Measurements from ENCODE around the gene IP6K3.
A peak's percentile ranks its signal among the peaks of the same experiment; 100 is the strongest.

Gene IP6K3

GRCh38 chr6:33777398-33778388 is 31.0 kb upstream of the IP6K3 start:
- no peak for DNase-seq

GRCh38 chr6:33776764-33777163 is 30.1 kb upstream of the IP6K3 start:
- no peak for DNase-seq

GRCh38 chr6:33776186-33776585 is 29.5 kb upstream of the IP6K3 start:
- DNase-seq: no peak

GRCh38 chr6:33774774-33775173 is 28.1 kb upstream of the IP6K3 start:
- no peak for DNase-seq

GRCh38 chr6:33772902-33773472 is 26.3 kb upstream of the IP6K3 start:
- no peak for DNase-seq

GRCh38 chr6:33772082-33772830 is 25.6 kb upstream of the IP6K3 start:
- DNase-seq: no peak

- DNase-seq: peak; percentile 86
These were observed 24.7 kb upstream of the IP6K3 start for GRCh38 chr6:33771146-33772081.

GRCh38 chr6:33770833-33771145 is 24.1 kb upstream of the IP6K3 start:
- no peak for DNase-seq

- DNase-seq: no peak
These were observed 23.6 kb upstream of the IP6K3 start for GRCh38 chr6:33770124-33770832.

GRCh38 chr6:33769248-33769821 is 22.6 kb upstream of the IP6K3 start:
- DNase-seq: no peak

- DNase-seq: peak; percentile 90
These were observed 22.0 kb upstream of the IP6K3 start for GRCh38 chr6:33768644-33769120.

- no peak for DNase-seq
These were observed 20.5 kb upstream of the IP6K3 start for GRCh38 chr6:33766921-33767907.

GRCh38 chr6:33765368-33765767 is 18.7 kb upstream of the IP6K3 start:
- DNase-seq: no peak

GRCh38 chr6:33764036-33764435 is 17.3 kb upstream of the IP6K3 start:
- no peak for DNase-seq

GRCh38 chr6:33763483-33763882 is 16.8 kb upstream of the IP6K3 start:
- DNase-seq: no peak

- DNase-seq: no peak
These were observed 16.0 kb upstream of the IP6K3 start for GRCh38 chr6:33762713-33763112.

GRCh38 chr6:33761922-33762629 is 15.4 kb upstream of the IP6K3 start:
- peak; percentile 70 for DNase-seq

- no peak for DNase-seq
These were observed 14.8 kb upstream of the IP6K3 start for GRCh38 chr6:33761581-33761921.

- no peak for DNase-seq
These were observed 13.4 kb upstream of the IP6K3 start for GRCh38 chr6:33759887-33760629.

All from activated effector memory CD4-positive, alpha-beta T cell treated with anti-CD3 and anti-CD28 coated beads, Interleukin-2, amount 50 U/mL, for 16 hours (primary cell).